Urothelium cell line (cell line): ENCODE measurements around the gene HTD2.
"Not testable (repeated sequence)": the region's sequence is repeated elsewhere in the genome, so short reads cannot be mapped to it uniquely, and the experiment has no call there.

Experiments used
- DNase-seq: peaks from one replicate; pipeline ENCODE4 v3.0.0; 2011; ENCODE audit warnings: low spot score, mixed read lengths
- FAIRE-seq: peaks from 2 replicates; lab custom pipeline; 2011; peaks lifted over from hg19 to GRCh38; lab: Jason Lieb, UNC

Gene HTD2

DNA sequence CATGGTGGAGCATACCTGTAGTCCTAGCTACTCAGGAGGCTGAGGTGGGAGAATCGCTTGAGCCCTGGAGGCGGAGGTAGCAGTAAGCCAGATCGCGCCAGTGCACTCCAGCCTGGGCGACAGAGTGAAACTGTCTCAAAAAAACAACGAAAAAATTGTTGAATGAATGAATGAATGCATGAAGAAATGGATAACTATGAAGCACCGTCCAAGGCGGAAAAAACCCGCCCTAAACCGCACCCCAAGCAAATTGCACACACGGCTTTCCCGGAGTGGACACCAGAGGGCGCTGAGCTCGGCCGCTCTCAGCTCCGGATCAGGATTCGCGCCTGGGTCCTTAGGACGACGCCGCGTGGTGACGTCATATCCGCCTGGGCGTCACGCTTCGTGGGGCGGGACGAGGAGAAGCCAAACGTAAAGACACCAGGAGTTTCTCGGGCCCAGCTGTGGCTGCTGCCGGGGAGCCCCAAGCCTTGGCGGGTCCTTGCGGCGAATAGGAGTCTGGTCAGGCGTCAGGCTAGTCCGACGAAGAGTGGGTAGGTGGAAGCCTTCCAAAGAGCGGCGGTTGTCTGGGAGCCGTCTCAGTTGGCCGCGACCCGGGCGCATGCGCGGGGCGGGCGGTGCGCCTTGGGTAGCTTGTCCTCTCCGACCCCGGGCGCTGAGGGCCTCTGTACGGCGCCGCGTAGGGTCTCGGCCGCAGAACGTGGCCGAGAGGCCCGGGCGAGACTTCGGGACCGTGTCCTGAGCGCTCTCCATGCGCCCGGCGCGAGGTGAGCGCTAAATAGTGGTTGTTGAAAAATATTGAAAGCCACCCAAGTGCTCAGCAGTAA, at the start of gene HTD2, which contains the start of gene RPP14:
Gene HTD2, plus strand, starts transcription at position 639 of the 830 bp plus-strand sequence. CDS start 11,094 bp downstream, outside the sequence.
Gene RPP14, plus strand, starts transcription at position 364 of the 830 bp plus-strand sequence. CDS start 4,085 bp downstream, outside the sequence.
- DNase-seq: peak; percentile 97
- FAIRE-seq: peak; percentile 50

DNA sequence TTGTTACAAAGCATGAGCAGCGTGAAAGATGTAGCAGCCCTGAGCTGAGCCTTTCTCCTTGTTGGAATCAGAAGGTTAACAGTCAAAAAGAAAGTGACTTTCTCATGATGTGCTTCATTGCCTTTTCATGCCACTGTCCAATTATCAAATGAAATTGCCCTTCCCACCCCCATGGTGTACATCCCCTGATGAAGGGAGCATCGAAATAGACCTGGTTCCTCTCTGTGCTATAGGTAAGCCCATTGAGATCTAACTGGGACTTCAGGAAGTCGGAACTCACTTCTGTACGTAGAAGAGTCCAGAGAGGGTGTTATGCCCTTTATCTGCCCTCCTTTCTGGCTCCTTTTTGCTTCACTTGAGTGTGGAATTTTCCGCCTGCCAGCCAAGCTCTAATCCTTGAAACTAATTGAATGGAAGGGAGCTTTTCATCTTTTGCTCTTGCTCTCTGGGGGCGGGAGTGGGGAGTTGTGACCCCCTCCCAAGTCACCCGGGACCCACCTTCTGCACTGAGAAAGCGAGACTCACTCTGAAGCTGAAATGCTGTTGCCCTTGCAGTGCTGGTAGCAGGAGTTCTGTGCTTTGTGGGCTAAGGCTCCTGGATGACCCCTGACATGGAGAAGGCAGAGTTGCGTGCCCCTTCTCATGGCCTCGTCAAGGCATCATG, 47.8 kb upstream of the HTD2 start:
- no peak for FAIRE-seq

DNA sequence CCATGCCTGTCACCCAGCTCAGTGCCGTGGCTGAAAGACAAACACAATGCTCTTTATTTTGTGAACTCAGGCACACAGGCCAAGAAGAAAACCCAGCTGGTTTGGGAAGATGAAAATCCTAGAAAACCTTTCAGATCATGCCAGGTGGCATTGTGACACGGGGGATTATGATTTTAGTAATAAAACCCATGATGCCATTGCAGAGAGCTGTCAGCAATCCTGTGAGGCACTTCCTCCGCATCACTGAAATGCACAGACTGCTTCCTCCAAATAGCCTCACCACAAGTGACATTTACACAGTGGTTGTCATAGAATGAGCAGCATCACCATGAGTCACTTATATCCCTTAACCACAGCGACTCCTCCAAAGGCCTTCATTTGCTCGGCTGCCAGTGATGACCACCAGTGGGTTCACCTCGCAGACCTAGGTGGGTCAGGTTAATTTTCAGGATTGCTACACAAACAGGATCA, 46.0 kb upstream of the HTD2 start:
- peak; percentile 92 for FAIRE-seq
- peak; percentile 72 for DNase-seq

More for the DNA sequence above, 47.8 kb upstream of the HTD2 start:
- DNase-seq: no peak

DNA sequence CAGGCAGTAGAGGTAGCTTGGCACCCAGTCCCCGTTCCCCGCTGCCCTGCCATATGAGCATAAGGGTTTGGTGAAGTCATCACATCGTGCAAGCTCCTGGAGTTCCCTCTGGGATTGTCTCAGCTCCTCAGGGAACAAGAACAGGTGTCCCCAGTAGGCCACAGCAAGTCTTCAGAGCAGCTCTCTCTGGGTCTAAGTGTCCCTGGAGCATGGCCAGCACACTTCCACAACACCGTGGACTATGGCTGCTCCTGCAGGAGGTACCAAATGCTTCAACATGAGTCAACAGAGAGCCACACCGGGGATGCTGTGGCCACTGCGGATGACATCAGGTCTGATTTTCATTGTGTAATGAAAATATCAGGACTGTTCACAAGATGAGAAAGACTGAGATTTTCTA, 45.6 kb upstream of the HTD2 start:
- FAIRE-seq (peak; percentile 56), DNase-seq (peak; percentile 48)

DNA sequence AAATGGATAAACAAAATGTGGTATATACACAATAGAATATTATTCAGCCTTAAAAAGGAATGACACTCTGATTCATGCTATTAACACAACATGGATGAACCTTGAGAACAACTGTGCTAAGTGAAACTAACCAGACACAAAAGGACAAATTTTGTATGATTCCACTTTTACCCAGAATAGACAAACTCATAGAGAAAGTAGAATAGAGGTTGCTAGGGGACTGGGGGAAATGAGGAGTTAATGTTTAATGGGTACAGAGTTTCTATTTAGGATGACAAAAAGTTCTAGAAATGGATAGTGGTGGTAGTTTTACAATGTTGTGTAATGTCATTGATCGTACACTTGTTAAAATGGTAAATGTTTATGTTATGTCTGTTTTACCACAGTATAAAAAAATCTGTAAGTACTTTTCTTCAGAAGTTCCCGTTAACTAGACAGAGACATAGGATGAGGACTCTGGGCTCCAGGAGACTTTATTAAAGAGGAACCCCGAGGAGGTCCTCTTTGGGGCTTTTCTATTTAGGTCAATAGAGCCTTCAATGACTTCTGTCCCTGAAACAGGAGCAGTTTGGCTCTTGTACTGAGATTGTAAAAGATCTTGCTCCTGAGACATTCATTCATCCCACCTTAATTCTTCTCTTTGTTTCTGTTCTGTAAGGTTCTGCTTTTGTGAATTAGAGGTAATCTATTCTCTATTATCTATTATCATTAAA, 44.2 kb upstream of the HTD2 start:
- FAIRE-seq: no peak
- DNase-seq: no peak

DNA sequence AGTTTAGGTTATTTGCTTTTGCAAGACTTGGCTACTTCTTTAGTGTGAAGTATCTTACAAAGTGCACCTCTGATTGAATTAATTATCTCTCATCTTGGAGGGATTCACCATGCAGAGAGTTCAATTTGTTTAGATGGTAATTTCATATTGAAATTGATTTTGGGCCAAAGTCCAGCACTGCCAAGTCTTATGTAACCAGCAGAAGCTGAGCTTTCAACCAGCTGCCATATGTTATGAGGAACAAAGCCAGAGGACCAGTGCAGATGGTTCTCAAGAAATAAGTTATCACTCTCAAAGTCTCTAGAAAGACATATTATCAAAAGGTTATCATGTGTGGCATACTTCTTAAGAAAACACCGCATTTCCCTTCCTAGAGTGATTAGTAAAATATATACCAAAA, 39.7 kb upstream of the HTD2 start:
- DNase-seq (no peak), FAIRE-seq (no peak)

DNA sequence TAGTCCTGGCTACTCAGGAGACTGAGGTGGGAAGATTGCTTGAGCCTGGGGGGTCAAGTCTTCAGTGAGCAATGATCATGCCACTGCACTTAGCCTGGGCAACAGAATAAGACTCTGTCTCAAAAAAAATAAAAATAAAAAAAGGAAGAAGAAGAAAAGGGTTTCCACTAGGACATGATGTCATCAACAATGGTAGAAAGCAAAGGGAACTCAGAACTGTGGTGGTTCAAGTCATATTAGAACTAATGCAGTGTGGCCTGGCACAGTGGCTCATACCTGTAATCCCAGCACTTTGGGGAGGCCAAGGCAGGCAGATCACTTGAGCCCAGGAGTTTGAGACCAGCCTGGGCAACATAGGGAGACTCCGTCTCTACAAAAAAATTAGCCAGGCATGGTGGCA, 38.8 kb upstream of the HTD2 start:
- not testable (repeated sequence) for FAIRE-seq, DNase-seq

DNA sequence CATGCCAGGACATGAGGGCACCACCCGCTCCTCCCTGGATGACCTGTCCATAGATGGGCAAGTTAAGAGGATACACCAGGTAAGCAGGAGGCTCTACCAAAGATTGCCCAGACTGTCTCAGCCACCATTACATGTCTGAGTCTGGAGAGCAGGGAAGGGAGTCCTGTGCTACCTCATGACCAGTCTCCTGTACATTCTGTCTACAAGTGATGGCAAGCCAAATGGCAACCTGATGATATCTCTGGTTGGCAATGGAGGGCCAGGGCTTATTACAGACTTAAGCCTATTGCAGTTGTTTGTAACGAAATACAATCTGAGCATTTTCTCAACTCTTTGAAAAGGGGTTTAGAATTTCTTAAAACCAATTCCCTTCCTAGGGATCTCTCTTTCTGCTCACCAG, 37.0 kb upstream of the HTD2 start:
- DNase-seq: no peak
- FAIRE-seq: no peak

DNA sequence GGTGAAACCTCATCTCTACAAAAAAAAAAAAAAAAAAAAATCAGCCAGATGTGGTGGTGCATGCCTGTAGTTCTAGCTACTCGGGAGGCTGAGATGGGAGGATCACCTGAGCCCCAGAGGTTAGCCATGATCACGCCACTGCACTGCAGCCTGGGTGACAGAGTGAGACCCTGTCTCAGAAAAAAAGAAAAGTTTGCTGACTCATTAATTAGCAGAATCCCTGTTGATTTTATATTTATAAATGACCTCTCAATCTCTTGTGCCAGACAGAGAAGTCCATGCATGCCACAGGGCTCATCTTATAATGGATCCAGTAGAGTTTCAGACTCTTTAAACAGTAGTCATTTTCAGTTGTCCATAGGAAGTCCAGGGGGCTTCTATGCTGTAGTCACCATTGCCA, 35.8 kb upstream of the HTD2 start:
- FAIRE-seq (no peak), DNase-seq (no peak)

DNA sequence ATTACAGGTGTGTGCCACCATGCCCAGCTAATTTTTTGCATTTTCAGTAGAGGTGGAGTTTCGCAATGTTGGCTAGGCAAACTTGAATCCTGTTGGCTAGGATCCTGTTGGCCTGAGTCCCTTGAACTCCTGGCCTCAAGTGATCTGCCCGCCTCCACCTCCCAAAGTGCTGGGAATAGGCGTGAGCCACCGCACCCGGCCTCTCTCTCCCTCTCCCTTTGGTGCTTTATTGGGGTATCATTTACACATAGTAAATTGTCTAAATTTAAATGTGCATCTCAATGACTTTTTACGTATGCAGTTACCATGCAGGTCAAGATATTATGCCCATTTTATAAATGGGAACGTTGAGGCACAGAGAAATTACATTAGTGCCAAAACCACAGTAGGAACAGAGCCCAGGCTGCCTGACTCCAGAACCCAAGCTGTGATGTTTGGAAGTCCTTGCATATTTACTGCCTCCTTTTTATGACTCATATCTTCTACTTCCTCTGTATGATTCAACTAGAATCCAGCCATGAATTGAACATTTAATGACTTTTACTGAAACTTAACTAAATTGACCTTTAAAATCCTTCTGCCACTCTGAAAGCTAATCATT, 34.3 kb upstream of the HTD2 start:
- no peak for FAIRE-seq
- DNase-seq: peak; percentile 84

DNA sequence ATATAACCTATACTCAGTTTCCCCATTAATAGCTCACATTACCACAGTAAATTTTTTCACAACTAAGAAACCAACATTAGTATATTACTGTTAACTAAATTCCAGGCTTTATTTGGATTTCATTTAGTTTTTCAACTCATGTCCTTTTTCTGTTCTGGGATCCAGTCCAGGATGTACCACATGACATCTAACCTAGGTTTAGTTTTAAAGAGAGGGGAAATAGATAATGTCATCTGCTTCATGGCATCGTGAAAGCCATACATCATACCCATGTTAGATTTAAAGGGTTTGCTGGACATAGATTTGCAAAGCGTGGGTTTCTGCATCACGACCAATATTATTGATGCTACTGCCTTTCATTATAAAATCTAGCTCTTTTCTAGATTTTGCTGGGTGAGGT, 33.4 kb upstream of the HTD2 start:
- DNase-seq (no peak), FAIRE-seq (no peak)

DNA sequence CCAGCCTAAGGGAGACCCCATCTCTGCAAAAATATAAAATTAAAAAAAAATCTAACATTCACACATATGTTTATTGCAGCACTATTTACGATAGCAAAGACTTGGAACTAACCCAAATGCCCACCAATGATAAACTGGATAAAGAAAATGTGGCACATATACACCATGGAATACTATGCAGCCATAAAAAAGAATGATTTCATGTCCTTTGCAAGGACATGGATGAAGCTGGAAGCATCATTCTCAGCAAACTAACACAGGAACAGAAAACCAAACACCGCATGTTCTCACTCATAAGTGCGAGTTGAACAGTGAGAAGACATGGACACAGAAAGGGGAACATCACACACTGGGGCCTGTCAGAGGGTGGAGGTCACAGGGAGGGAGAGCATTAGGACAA, 33.0 kb upstream of the HTD2 start:
- DNase-seq, FAIRE-seq: not testable (repeated sequence)

DNA sequence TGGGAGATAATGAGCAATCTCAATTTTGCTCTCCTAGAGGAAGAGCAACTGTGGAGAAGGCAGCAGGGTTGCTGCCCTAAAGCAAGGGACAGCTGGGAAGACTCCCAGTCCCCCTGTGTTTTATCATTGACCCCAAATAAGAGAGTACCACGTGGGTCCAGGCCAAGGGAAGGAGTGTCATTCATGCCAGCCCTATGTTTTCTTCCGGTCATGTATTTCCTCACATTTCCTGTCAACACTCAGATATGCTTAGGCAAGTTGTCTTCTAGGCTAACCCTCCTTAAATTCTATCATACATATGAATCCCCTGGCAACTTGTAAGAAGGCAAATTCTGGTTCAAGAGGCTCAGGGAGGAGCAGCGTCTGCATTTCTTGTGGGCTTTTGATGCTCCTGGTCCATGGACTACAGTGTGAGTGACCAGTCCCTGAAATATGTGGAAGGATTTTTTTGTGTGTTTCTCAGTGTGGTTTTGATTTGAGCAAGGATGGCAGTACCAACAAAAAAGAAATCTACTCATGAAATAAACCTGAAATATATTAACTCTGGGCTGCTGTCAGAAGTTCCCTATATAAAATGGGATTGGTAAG, 32.2 kb upstream of the HTD2 start:
- DNase-seq: no peak
- no peak for FAIRE-seq

DNA sequence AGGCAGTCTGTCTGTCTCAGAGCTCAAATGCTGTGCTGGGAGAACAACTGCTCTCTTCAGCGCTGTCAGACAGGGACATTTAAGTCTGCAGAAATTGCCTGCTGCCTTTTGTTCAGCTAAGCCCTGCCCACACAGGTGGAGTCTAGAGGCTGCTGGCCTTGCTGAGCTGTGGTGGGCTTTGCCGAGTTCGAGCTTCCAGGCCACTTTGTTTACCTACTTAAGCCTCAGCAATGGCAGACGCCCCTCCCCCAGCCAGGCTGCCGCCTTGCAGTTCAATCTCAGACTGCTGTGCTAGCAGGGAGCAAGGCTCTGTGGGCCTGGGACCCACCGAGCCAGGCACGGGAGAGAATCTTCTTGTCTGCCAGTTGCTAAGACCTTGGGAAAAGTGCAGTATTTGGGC, 25.3 kb upstream of the HTD2 start:
- DNase-seq: no peak
- no peak for FAIRE-seq

DNA sequence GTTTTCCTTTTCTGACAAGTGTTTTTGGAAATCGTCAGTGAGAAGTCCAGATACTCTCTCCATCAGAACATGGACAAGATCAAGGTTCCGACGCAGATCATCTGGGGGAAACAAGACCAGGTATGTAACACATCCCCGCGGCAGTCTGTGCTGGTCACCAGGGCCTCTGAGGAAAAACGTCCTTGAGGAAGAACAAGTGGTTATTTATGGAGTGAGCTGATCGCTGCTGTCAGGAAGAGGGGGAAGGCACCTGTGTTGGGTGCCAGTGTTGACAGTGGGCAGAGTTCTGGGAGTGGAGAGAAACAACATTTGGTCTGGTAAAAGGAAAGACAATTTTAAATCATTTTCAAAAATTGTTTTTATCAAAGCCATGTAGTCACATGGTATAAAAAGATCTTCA, 21.0 kb upstream of the HTD2 start:
- FAIRE-seq (no peak), DNase-seq (no peak)

DNA sequence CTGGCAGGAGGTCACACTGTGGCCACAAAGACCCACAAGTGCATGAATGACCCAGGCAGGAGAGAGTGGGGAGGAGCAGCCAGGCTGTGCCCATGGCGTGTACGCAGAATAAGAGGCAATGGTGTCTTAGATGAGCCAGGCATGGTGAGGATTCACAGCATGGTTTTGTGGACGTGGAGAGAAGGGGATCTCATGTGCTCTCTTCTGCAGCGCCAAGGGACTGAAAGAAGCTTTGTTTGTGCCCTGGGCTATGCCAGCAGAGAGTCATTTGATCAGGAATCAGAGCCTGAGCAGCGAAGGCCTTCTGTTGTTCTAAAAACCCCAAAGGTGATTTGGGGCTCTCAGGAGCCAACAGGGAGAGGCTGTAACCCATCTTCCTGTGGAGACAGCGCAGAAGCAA, 19.0 kb upstream of the HTD2 start:
- FAIRE-seq (no peak), DNase-seq (no peak)

DNA sequence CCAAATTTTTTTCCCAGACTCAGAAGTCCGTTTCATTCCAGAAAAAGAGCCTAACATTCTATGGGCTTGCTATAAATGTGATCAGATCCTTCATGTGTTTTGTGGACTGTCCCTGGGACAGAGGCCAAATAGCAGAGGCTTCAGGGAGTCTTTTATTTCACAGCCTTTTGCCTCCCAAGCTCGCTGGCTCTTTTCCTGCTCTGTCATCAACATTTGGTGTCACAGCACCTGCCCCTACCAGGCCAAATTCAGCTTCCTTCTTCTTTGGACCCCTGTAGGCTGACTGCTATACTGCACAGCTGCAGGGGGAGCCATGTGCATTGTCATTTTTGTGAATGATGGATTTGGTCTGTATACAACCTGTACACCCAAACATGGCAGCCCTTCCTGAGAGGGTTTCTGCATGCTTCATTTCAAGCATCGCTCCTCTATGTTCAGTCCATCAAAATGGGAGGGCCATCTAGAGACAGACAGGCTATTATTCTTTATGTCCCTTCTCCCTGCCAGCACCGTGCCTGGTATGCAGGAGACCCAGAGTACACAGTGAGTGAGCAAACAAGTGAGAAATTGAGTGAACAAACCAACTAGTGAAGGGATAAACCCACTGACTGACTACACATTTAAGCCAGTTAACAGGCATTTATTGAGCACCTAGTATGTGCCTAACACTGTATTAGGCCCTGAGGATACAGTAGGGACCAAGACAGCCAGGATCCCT, 18.1 kb upstream of the HTD2 start:
- no peak for DNase-seq
- FAIRE-seq: no peak

DNA sequence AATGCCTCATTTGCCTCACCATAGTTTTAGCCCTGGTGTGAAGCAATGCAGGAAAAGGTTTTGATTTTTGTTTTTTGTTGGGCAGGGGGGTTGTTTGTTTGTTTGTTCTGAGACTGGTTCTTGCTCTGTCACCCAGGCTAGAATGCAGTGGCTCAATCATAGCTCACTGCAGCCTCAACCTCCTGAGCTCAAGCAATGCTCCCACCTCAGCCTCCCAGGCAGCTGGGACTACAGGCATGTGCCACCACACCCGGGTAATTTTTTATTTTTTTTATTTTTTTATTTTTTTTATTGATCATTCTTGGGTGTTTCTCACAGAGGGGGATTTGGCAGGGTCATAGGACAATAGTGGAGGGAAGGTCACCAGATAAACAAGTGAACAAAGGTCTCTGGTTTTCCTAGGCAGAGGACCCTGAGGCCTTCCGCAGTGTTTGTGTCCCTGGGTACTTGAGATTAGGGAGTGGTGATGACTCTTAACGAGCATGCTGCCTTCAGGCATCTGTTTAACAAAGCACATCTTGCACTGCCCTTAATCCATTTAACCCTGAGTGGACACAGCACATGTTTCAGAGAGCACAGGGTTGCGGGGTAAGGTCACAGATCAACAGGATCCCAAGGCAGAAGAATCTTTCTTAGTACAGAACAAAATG, 17.2 kb upstream of the HTD2 start:
- FAIRE-seq: not testable (repeated sequence)

DNA sequence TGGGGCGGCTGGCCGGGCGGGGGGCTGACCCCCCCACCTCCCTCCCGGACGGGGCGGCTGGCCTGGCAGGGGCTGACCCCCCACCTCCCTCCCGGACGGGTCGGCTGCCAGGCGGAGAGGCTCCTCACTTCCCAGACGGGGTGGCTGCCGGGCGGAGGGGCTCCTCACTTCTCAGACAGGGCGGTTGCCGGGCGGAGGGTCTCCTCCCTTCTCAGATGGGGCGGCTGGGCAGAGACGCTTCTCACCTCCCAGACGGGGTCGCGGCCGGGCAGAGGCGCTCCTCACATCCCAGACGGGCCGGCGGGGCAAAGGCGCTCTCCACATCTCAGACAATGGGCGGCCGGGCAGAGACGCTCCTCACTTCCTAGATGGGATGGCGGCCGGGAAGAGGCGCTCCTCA, 15.9 kb upstream of the HTD2 start:
- not testable (repeated sequence) for DNase-seq, FAIRE-seq

More for the DNA sequence above, 17.2 kb upstream of the HTD2 start:
- DNase-seq: not testable (repeated sequence)
